Nephron (organoid): ENCODE data around the gene PRORP.
A peak's percentile ranks its signal among the peaks of the same experiment; 100 is the strongest.

Experiments used
- H3K27ac Mint-ChIP-seq, 3 experiments: 2 replicates each; pipeline ENCODE4 v1.8.0; 2020; ENCODE audit warnings: mixed read lengths in 3 of 3, mild to moderate bottlenecking in 2 of 3, moderate library complexity in 1 of 3
- H3K27me3 Mint-ChIP-seq: 2 replicates; pipeline ENCODE4 v1.8.0; 2021; ENCODE audit warnings: low read depth, mild to moderate bottlenecking, moderate library complexity, mixed read lengths
- H3K36me3 Mint-ChIP-seq: 2 replicates; pipeline ENCODE4 v1.8.0; 2020; ENCODE audit warnings: low read depth, mixed read lengths
- H3K4me1 Mint-ChIP-seq: 2 replicates; pipeline ENCODE4 v1.8.0; 2020; ENCODE audit warnings: mixed read lengths
- H3K4me3 Mint-ChIP-seq, 3 experiments: 2 replicates each; pipeline ENCODE4 v1.8.0; 2020; ENCODE audit warnings: mild to moderate bottlenecking in 3 of 3, mixed read lengths in 3 of 3, moderate library complexity in 2 of 3
- H3K9me3 Mint-ChIP-seq: 2 replicates; pipeline ENCODE4 v1.8.0; 2020; ENCODE audit warnings: mixed read lengths
- TF ChIP-seq, protein P1 (sequence below), 3 experiments: fragments of 200-600 bp; sonication (generic); IDR thresholded peaks; one replicate each; pipeline ENCODE4 v1.5.0; 2021; ENCODE audit warnings: antibody characterized with exemption in 3 of 3; ENCODE audit not compliant: unreplicated experiment in 3 of 3

The PRORP gene

DNA sequence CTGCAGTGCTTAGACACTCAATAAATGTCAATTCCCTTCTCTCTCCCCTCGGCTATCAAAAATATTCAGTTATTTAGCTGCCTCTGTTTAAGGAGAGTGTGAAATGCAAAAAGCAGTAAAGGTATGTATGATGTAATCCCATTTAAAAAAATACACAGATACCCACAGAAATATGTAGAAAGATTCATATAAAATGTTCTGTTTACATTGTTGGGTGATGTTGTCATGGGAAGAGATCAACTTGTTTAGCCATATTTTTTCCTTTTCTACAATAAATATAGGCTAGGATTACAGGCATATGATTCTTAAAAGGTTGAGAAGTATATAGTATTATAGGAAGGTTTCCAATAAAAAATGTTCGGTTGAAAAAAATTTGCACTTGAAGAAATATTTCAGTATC is 8.3 kb upstream of the PRORP start:
- Mint-ChIP-seq H3K36me3 (peaks cover 79% of the 10 kb centered on the region), H3K9me3 (no peaks in the 10 kb centered on the region), H3K27ac (no peak overlapping the region), H3K4me3 (no peak overlapping the region), H3K27me3 (no peaks in the 10 kb centered on the region), H3K4me1 (peaks cover 5% of the 10 kb centered on the region)
- TF ChIP-seq, protein P1, sequence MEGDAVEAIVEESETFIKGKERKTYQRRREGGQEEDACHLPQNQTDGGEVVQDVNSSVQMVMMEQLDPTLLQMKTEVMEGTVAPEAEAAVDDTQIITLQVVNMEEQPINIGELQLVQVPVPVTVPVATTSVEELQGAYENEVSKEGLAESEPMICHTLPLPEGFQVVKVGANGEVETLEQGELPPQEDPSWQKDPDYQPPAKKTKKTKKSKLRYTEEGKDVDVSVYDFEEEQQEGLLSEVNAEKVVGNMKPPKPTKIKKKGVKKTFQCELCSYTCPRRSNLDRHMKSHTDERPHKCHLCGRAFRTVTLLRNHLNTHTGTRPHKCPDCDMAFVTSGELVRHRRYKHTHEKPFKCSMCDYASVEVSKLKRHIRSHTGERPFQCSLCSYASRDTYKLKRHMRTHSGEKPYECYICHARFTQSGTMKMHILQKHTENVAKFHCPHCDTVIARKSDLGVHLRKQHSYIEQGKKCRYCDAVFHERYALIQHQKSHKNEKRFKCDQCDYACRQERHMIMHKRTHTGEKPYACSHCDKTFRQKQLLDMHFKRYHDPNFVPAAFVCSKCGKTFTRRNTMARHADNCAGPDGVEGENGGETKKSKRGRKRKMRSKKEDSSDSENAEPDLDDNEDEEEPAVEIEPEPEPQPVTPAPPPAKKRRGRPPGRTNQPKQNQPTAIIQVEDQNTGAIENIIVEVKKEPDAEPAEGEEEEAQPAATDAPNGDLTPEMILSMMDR (IDR thresholded peaks at IDR 0.05; ENCODE audit: unreplicated experiment in 3 of 3), result no peak

DNA sequence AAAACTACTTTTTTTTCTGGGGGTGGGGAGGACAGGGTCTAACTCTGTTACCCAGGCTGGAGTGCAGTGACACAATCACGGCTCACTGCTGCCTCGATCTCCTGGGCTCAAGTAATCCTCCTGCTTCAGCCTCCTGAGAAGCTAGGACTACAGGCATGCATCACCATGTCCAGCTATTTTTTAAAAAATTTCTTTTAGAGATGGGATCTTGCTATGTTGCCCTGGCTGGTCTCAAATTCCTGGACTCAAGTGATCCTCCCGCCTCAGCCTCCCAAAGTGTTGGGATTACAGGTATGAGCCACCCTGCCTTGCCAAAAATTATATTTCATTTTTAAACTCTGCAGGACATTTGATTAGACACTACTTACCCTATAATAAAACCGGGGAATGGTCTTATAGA is 6.1 kb upstream of the PRORP start:
- Mint-ChIP-seq H3K9me3 (no peaks in the 10 kb centered on the region), H3K4me3 (no peak overlapping the region), H3K4me1 (peaks cover 14% of the 10 kb centered on the region), H3K27me3 (no peaks in the 10 kb centered on the region), H3K27ac (no peak overlapping the region), H3K36me3 (peaks cover 68% of the 10 kb centered on the region)
- TF ChIP-seq, protein P1 (IDR thresholded peaks at IDR 0.05; ENCODE audit: unreplicated experiment in 3 of 3), result no peak

- H3K4me1 Mint-ChIP-seq, result peaks cover 14% of the 10 kb centered on the region
- TF ChIP-seq, protein P1 (IDR thresholded peaks at IDR 0.05; ENCODE audit: unreplicated experiment in 3 of 3), result no peak
- peak overlapping the region in 1 of 3 experiments; percentile 52 for H3K27ac Mint-ChIP-seq
- H3K9me3 Mint-ChIP-seq, result no peaks in the 10 kb centered on the region
- H3K36me3 Mint-ChIP-seq, result peaks cover 60% of the 10 kb centered on the region
- H3K4me3 Mint-ChIP-seq, result peak overlapping the region in 1 of 3 experiments; percentile 22
- no peaks in the 10 kb centered on the region for H3K27me3 Mint-ChIP-seq
These were observed 5.2 kb upstream of the PRORP start for GRCh38 chr14:35117112-35117511.

DNA sequence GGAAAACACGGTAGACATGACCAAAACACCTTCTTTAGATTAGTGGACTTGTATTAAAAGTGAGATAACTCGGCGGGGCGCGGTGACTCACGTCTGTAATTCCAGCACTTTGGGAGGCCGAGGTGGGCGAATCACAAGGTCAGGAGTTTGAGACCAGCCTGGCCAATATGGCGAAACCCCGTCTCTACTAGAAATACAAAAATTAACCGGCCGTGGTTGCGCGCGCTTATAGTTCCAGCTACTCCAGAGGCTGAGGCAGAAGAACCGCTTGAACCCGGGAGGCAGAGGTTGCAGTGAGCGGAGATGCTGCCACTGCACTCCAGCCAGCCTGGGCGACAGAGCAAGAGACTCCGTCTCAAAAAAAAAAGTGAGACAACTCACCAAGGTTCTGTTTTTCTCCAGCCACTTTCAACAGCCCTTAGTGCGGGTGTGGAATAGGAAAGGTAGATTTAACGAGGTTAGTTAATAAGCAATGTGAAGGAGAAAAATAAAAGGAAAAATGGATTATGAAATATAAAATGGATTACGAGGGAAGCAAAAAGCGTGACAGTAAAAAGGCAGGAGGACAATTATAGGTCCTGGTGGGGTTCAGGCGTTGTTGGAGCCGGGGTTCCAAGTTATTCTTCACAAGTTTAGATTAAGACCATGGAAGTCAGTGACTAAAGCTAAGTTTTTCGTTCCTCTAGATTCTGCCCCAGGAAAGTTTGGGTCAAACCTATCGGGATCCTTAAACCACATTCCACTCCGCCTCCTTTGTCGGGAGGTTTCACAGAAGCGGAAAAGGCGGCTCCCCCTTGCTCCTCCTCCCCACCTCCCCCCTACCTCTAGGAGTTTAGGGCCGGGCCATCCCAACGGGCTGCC is 1.1 kb upstream of the PRORP start:
- TF ChIP-seq, protein P1 (IDR thresholded peaks at IDR 0.05; ENCODE audit: unreplicated experiment in 3 of 3), result no peak
- Mint-ChIP-seq H3K4me1 (peaks cover 41% of the 10 kb centered on the region), H3K27me3 (no peaks in the 10 kb centered on the region), H3K9me3 (no peaks in the 10 kb centered on the region), H3K36me3 (peaks cover 39% of the 10 kb centered on the region), H3K27ac (peak overlapping the region; percentile 100), H3K4me3 (peak overlapping the region; percentile 94 to 99 (median 95))

DNA sequence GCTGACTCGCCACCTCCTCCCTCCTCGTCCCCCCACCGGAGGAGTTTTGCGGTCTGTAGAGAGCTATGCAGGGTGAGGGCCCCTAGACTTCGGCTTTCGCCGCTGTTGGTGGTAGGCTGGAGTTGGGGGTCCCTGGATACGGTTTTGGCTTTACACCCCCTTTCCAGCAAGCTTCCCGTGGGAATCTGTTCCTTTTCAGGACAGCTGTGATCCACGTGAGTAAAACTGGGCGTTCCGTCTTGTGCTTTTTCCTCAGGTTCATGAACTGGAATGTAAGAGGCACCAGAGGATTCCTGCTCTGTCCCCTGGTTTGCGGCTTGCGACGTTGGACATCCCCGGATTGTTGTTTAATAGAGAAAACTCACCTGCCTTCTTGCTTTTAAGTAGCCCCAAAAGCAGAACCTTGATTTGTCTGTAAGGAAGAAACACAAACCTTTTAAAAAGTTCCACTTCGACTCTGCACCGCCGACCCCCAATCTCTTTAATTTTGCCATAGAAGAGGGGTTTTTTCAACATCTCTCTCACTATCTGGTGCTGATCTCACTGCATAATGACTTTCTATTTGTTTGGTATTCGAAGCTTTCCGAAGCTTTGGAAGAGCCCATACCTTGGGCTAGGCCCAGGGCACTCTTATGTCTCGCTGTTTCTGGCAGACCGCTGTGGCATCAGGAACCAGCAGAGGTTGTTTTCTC is 490 bp downstream of the PRORP start:
- no peaks in the 10 kb centered on the region for H3K9me3 Mint-ChIP-seq
- H3K27ac Mint-ChIP-seq, result peak overlapping the region; percentile 100
- H3K36me3 Mint-ChIP-seq, result peaks cover 33% of the 10 kb centered on the region
- H3K27me3 Mint-ChIP-seq, result no peaks in the 10 kb centered on the region
- peaks cover 40% of the 10 kb centered on the region for H3K4me1 Mint-ChIP-seq
- TF ChIP-seq, protein P1 (IDR thresholded peaks at IDR 0.05; ENCODE audit: unreplicated experiment in 3 of 3), result no peak
- peak overlapping the region; percentile 94 to 99 (median 95) for H3K4me3 Mint-ChIP-seq
